ENCODE measurements around the gene DDX10. TPM values are rescaled to one million over a fixed set of nuclear protein-coding genes. Genes with fewer than 3 reads are reported as not detected.

The DDX10 gene
- total RNA-seq, 4 donors from 2014 or later: 11.5 to 22.0 (median 14.3) TPM

DNA sequence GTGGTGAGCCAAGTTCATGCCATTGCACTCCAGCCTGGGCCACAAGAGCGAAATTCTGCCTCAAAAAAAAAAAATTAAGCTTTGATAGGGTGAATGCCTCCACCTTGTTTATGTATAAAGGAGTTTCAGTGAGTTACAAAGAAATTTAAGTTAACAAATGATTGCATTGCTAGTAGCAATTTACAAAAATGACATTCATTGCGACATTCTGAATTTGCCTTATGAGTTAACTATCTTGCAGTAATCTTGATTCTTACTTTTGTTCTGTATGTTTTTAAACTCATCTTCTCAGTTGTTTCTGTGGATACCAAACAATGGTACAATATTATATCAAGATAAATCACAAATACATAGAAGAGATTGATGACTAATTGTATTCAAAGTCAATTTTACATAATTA is 207.0 kb downstream of the DDX10 start:
- H3K4me3 ChIP-seq: no peak overlapping the region
- WGBS: 98% methylated on average over 2 of the region's 2 CpGs
- H3K4me1 ChIP-seq: peaks cover under 1 to 14% (median 10%) of the 10 kb centered on the region in 4 donors
- no peaks in the 10 kb centered on the region for H3K36me3 ChIP-seq
- no peak for TF ChIP-seq EP300 (IDR thresholded peaks at IDR 0.05)
- TF ChIP-seq POLR2AphosphoS5 (IDR thresholded peaks at IDR 0.05): no peak
- no peak for DNase-seq (ENCODE audit: extremely low spot score)
- H3K27ac ChIP-seq (replicated peaks in 1 of 4): no peak overlapping the region
- H3K27me3 ChIP-seq: no peaks in the 10 kb centered on the region
- intact Hi-C loops (cut with DNase I): loop anchor here (10.0 kb wide), 1 partner anchor 177 kb away; no protein-coding TSS in a partner anchor
- H3K9me3 ChIP-seq: no peaks in the 10 kb centered on the region

DNA sequence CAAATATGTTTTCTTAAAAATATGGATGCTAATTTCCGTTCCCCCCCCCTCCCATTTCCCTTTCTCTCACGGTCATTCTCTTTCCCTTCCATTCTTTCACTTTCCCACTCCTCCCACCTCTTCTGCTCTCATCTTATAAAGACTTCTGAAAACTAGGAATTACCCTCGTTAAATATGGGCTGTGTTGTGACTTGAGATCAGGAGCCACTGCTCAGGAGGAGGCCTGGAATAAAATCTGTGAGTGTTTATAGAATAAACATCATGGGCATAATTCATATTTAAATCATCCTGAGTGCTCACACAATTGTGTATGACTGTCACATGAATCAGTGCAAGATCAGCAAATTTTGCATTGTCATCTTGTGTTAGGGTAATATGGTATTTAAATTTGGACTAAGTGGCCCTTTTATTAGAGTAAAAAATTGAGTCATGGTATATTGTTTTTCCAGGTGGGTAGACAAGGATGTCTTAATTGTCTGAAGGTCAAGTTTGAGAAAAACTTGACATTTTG is 208.0 kb downstream of the DDX10 start:
- Histone ChIP-seq H3K36me3 (no peaks in the 10 kb centered on the region), H3K4me3 (no peak overlapping the region), H3K4me1 (peaks cover 0 to 14% (median 9%) of the 10 kb centered on the region in 4 donors), H3K27me3 (no peaks in the 10 kb centered on the region), H3K9me3 (no peaks in the 10 kb centered on the region), H3K27ac (replicated peaks in 1 of 4) (no peak overlapping the region)
- intact Hi-C loops (cut with DNase I): loop anchor here (10.0 kb wide), 1 partner anchor 178 kb away; no protein-coding TSS in a partner anchor
- no peak for DNase-seq (ENCODE audit: extremely low spot score)
- WGBS: 80% methylated on average over 3 of the region's 3 CpGs
- TF ChIP-seq, protein P1, sequence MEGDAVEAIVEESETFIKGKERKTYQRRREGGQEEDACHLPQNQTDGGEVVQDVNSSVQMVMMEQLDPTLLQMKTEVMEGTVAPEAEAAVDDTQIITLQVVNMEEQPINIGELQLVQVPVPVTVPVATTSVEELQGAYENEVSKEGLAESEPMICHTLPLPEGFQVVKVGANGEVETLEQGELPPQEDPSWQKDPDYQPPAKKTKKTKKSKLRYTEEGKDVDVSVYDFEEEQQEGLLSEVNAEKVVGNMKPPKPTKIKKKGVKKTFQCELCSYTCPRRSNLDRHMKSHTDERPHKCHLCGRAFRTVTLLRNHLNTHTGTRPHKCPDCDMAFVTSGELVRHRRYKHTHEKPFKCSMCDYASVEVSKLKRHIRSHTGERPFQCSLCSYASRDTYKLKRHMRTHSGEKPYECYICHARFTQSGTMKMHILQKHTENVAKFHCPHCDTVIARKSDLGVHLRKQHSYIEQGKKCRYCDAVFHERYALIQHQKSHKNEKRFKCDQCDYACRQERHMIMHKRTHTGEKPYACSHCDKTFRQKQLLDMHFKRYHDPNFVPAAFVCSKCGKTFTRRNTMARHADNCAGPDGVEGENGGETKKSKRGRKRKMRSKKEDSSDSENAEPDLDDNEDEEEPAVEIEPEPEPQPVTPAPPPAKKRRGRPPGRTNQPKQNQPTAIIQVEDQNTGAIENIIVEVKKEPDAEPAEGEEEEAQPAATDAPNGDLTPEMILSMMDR (IDR thresholded peaks at IDR 0.05): no peak
- TF ChIP-seq POLR2AphosphoS5 (IDR thresholded peaks at IDR 0.05): no peak
- no peak for TF ChIP-seq EP300 (IDR thresholded peaks at IDR 0.05)
- TF ChIP-seq POLR2A (IDR thresholded peaks at IDR 0.05; ENCODE audit: low read depth): no peak

DNA sequence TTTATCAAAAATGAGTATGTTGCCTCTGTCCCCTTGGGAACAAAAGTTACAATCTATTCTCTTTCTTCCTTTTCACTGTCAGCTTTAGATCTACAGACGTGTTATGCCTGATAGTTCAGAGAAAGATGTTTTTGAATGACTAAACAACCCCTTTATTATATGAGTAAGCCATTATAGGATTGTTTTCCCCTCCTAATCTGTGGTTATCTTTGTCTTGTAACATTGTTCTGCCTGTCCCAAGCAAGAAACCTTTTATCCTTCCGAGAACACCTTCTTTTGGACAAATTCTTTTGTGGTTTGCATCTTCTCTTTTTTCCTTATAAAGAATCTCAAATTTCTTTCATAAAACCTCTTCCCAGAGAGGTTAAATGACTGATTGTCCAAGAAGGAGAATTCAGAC is 208.4 kb downstream of the DDX10 start:
- 94% methylated on average over 2 of the region's 2 CpGs for WGBS
- peaks cover 0 to 14% (median 9%) of the 10 kb centered on the region in 4 donors for H3K4me1 ChIP-seq
- H3K27me3 ChIP-seq: no peaks in the 10 kb centered on the region
- H3K4me3 ChIP-seq: no peak overlapping the region
- DNase-seq (ENCODE audit: extremely low spot score): no peak
- H3K9me3 ChIP-seq: no peaks in the 10 kb centered on the region
- H3K36me3 ChIP-seq: no peaks in the 10 kb centered on the region
- intact Hi-C loops (cut with DNase I): loop anchor here (10.0 kb wide), 1 partner anchor 179 kb away; no protein-coding TSS in a partner anchor
- TF ChIP-seq EP300 (IDR thresholded peaks at IDR 0.05) (no peak), POLR2AphosphoS5 (IDR thresholded peaks at IDR 0.05) (no peak), POLR2A (IDR thresholded peaks at IDR 0.05; ENCODE audit: low read depth) (no peak)
- TF ChIP-seq, protein P1 (IDR thresholded peaks at IDR 0.05): no peak
- H3K27ac ChIP-seq (replicated peaks in 1 of 4): no peak overlapping the region

DNA sequence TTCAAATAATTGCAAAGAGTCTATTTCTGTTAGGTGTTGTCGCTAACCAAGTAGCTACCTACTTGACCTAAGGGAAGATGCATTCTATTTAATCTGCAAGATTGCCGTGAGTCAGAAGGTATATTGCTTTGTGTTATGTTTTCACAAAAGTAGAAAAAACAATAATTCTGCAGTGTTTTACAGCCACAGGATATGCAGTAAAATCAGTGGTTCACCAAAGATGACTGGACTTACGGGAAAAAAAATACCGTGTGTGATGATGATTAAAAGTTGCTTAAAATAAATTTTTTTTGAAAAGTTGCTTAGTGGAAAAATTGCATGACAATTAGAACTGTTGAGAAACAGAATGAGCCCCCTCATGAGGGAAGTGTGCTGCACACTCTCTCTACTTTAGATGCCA is 209.1 kb downstream of the DDX10 start:
- 96% methylated on average over 4 of the region's 4 CpGs for WGBS

DNA sequence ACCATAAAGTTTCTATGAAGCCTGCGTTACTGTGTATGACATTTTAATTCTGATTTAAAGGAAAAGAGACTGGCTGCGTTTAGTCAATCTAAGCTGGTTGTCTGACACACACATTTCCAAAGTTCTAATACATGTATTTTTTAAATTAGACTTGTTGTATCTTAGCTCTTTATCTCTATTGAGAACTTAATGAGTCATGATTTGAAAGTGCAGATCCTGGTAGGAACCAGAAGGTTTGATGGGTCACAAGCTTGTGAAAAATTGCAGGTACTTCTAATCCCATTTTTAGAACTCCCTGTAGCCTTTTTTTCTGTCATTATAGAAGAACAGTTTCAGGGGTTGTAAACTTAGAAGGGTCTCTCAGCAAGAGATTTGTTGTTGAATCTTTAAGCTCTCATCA is 210.3 kb downstream of the DDX10 start:
- H3K4me1 ChIP-seq: peaks cover 0 to 11% (median 8%) of the 10 kb centered on the region in 4 donors
- no peak overlapping the region for H3K4me3 ChIP-seq
- intact Hi-C loops (cut with DNase I): loop anchor here (10.0 kb wide), 1 partner anchor 180 kb away; no protein-coding TSS in a partner anchor
- 94% methylated on average over 2 of the region's 2 CpGs for WGBS
- no peak overlapping the region for H3K27ac ChIP-seq (replicated peaks in 1 of 4)
- TF ChIP-seq EP300 (IDR thresholded peaks at IDR 0.05) (no peak), POLR2AphosphoS5 (IDR thresholded peaks at IDR 0.05) (no peak), POLR2A (IDR thresholded peaks at IDR 0.05; ENCODE audit: low read depth) (no peak)
- TF ChIP-seq, protein P1 (IDR thresholded peaks at IDR 0.05): no peak
- no peaks in the 10 kb centered on the region for H3K36me3 ChIP-seq
- no peak for DNase-seq (ENCODE audit: extremely low spot score)
- H3K27me3 ChIP-seq: no peaks in the 10 kb centered on the region
- no peaks in the 10 kb centered on the region for H3K9me3 ChIP-seq

More for the DNA sequence above, 209.1 kb downstream of the DDX10 start:
- no peaks in the 10 kb centered on the region for H3K36me3 ChIP-seq
- no peaks in the 10 kb centered on the region for H3K9me3 ChIP-seq
- intact Hi-C loops (cut with DNase I): loop anchor here (10.0 kb wide), 1 partner anchor 179 kb away; no protein-coding TSS in a partner anchor
- peaks cover 0 to 14% (median 9%) of the 10 kb centered on the region in 4 donors for H3K4me1 ChIP-seq
- no peak overlapping the region for H3K27ac ChIP-seq (replicated peaks in 1 of 4)
- H3K4me3 ChIP-seq: no peak overlapping the region
- H3K27me3 ChIP-seq: no peaks in the 10 kb centered on the region
- TF ChIP-seq POLR2A (IDR thresholded peaks at IDR 0.05; ENCODE audit: low read depth) (no peak), POLR2AphosphoS5 (IDR thresholded peaks at IDR 0.05) (no peak)
- DNase-seq (ENCODE audit: extremely low spot score): no peak
